HG03342 (cell line): Measurements from ENCODE around the gene RPRML.

ENCODE experiments used
- ATAC-seq: cut with Tn5 transposase; IDR thresholded peaks from one replicate; pipeline ENCODE4 v1.9.1; 2021; ENCODE audit warnings: mild to moderate bottlenecking, moderate library complexity; ENCODE audit not compliant: unreplicated experiment

RPRML gene

DNA sequence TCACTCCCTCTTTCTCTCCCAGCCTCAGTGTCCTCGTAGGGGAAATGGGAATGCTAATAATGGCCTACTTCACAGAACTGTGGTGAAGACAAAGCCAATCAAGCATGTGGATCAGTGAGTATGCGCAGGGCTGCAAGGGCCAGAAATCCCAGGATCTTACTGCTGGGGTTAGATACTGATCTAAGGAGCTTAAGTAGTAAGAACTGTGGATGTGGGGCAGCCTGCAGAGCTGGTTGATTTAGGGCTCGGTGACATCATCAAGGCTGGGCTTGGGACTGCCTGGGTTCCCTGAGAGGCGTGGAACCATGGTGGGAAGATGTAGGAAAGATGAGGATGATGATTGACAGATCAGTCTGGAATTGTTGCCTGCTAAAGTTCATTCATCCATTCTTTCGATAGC, 30.5 kb downstream of the RPRML start:
- no peak for ATAC-seq

- no peak for ATAC-seq
Measured at GRCh38 chr17:46947216-46947615, 31.8 kb downstream of the RPRML start.

DNA sequence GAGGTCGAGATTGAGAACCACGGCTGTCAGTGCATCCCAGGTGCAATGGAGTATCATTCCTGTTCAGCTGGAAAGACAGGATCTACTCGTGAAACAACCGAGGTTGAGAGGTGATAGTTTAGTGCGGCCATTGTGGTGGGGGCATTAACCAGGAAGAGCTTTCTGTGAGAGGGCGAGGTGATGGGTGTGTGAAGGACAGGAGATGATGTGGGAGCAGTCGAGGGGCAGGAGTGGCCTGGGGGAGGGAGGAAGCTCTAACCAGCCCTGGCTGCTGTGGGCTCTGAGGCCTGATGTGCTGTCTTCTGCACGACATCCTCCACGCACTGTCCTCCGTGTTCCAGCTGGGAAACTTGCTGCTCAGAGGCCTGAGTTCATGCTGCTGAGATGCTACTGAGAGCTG, 34.1 kb downstream of the RPRML start:
- ATAC-seq = no peak

GRCh38 chr17:46943501-46944393, 35.3 kb downstream of the RPRML start:
- ATAC-seq = no peak

DNA sequence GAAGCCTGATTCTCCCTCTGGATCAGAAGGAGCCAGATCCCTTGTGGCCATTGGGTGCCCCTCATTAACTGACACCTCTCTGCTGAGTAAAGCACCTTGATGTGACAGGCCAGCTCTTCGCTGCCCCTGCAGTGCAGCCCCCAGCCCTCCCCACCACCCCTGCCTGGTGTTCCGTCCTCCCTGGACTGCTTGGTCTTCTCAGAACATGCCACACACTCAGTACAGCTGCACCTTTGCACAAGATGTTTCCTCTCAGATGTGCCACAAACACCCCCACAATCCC, 35.9 kb downstream of the RPRML start:
- ATAC-seq = no peak

GRCh38 chr17:46942441-46943217, 36.4 kb downstream of the RPRML start:
- no peak for ATAC-seq

GRCh38 chr17:46940692-46941404, 38.2 kb downstream of the RPRML start:
- no peak for ATAC-seq

DNA sequence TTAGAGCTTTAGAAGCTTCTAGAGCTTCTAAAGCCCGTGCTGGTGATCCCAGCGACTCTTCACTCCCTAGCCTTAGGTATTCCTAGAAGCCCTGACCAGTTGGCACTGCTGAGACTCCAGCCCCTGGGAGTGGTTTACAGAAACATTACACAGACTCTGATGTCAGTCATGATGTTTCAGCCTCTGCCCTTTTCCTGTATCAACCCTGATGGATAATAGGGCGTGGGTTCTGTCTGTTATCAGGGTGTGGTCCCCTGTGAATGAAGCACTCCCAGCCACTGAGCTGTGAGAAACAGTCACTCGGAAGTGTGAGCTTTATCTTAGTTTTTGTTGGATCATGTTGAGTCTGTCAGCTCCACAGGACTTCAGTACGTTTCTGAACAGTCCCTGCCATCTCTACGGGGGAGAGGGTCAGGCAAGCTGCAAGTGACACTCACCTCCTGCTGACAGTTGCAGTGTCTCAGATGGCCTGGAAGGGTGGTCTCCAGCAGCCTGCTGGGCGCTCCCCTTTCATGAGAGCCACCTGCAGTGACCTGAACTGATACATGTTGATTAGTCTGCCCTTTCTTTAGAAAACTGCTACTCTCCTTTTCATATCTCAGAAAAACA, 43.3 kb downstream of the RPRML start:
- no peak for ATAC-seq

DNA sequence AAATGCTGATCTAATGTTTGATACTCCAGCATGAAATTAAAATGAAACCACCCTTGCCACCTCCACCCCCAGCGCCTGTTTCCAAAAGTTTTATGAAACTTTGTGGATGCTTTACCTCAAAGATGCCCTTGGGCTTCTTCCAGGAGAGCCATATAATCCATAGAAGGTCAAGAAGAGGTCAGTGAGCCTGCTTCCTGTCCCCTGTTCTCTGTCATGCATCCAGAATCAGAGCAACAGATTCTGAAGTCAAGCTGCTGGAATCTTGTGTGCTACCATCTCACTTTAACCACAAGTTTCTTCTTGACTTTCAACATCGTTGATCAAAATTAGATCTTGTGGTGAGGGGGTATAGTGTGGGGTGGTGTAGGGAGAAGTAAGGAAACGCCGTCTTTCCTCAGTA, 47.5 kb downstream of the RPRML start:
- no peak for ATAC-seq

DNA sequence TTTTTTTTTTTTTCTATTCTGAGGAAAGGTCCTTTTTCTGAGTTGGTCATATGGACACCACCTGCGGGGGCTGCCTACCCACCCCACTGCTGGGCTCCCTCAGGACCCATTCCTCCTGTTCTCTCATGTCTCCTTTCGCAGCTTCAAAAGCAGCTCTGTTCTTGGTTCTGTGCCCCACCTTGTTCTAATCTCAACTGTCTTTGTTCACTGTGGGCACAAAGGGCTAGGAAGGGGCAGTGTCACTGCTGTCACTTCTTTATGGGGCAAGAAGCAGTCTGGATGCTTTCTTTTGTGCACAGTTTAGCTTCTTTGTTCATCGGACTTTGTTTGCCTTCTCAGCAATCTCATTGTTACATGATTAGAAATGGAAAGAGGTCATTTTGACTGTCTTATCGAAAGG, 49.0 kb downstream of the RPRML start:
- ATAC-seq = no peak

- ATAC-seq = no peak
Measured at GRCh38 chr17:46929413-46929812, 49.6 kb downstream of the RPRML start.

- no peak for ATAC-seq
Measured at GRCh38 chr17:46928467-46929261, 50.4 kb downstream of the RPRML start.
